Glomerular endothelial cell (primary cell): Measurements from ENCODE around the gene TRIM9. TPM values are rescaled to one million over a fixed set of nuclear protein-coding genes. Genes with fewer than 3 reads are reported as not detected.
"Not testable (repeated sequence)": the region's sequence is repeated elsewhere in the genome, so short reads cannot be mapped to it uniquely, and the experiment has no call there.

ENCODE experiments used
- DNase-seq: peaks from one replicate; pipeline ENCODE4 v3.0.0-alpha.2; 2011; ENCODE audit warnings: low read depth, low spot score; ENCODE audit errors: extremely low read depth
- total RNA-seq: library from RNA; depleted of rRNA; stranded (reverse); fragments of >200 nt; gene quantifications from 2 replicates; pipeline ENCODE4 v1.2.3, GENCODE V29; 2015

Gene TRIM9
- total RNA-seq, 1 donor from 2014 or later: 0.06 TPM

DNA sequence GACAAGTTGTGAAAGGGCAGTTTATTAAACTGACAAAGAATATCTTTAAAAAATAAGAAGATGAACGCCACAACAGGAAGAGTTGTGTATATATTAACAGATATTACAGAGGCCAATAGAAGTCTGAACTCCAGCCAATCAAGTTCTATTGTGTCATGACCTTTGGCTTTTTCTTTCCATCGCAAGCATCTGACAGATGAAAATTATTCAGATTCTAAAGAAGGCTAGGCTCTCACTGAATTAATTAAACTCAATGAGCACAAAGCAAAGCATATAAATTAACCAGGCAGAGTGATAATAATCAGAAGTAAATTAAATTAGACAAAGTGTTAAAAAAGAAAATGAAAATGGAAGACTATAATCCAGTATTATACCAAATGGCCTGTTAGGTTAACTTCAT, 88.6 kb downstream of the TRIM9 start:
- DNase-seq: no peak

DNA sequence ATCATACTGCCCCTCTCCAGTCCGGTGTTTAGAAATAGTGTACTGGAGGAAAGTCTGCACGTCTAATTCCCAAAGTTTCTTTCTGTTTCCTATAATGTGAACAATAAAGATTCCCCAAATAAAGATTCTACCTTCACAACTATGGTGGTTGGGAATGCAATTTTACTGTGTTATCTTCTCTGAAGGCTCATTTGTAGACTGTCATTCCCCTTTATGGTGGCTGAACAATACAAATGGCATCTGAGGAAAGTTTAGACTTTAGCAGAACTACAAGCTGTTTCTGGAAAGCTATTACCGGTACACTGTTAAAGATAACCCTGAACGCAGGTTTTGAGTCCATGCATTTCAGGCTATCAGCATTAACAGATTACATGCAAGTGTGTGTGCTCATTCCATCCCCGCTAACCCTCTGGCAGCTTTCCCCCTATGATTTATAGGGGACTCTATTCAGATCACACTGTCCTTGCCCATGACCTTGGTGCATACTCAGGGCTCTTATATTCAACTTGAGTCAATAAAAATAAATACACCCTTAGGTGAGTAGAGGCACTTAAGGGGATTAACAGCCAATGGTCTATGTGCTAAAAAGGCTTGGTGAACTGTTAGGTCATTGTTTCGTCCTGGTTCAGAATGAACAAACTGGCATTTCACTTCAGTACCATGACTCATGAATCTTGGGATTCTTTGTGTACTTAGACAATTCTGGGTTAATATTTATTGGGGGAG, 89.9 kb downstream of the TRIM9 start:
- DNase-seq: no peak

DNA sequence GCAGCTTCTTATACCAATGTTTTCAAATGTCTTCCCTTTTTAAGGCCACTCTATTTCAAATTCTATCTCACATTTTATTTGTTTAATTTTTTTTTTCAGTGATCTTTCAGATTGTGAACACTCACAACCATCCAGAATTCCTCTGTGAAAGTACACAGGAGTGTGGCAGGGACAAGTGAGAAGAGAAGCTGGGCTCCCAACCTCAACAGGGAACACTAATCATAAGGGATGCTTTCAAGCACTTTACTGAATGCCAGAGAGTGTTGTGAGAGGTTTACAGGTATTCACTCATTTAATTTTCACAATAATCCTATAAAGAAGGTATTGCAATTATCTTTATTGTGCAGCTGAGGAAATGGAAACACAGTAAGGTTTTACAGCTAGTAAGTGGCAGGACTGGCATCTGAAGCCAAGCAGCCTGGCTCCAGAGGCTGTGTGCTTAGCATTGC, 90.5 kb downstream of the TRIM9 start:
- DNase-seq: no peak

DNA sequence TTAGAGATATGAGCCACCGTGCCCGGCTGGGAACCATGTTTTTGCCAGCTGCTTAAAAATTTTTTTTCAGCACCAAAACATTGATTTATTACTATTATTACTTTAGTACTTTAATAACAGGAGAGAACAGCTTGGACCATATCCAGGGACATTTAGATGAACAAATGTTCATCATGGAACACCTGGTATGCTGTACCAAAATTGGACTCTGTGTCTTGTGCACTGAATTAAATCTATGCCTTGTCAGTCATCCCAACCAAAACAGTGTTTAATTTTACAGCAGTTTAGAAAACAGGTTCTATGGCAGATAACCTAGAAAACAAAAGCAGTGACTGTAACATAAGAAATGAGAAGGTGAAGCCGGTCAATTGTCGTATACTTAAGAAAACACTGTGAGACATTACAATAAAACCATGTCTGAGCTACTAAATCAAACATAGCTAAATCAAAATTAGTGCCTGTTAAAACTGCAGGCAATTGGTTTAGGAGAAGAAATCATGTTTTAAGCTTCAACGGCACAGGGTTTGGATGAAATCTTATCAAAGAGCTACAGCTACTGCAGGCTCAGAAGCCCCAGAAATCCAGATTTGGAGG, 92.4 kb downstream of the TRIM9 start:
- no peak for DNase-seq

DNA sequence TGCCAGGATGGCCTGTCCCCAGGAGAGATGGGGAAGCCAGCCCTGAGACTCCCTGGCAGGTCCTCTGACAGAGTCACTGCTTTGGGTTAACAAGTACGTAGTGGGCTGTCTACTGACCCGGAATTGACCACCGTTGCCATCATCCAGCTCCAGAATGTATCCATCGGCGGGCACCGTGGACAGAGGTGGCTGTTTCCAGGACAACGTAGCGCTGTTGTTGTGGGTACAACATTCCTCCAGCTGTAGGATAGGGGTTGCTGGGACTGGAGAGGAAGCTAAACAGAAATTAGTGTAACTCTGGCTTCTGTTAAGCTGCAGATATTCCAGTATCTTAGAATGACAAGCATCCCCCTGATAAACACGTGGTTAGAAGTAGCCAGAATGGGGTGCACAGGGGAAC, 94.3 kb downstream of the TRIM9 start:
- DNase-seq: no peak

DNA sequence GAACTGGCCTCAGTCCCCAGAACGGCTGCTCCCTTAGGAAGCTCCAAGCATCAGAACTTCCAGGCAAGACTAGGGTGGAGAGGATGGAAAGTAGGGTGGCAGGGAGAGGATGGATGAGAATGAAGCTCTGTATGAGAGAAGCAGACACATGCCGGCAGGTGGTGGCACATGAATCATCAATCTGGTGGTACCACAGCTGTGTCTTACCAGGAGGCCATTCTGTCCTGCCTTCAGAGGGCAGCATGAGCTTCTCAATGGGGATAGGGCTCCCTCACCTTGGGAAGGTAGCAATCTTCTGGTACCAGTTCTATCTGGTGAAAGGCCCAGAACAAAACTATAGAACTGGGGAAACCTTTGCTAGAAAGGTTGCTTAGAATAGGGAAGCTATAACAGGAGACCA, 95.2 kb downstream of the TRIM9 start:
- DNase-seq: no peak

DNA sequence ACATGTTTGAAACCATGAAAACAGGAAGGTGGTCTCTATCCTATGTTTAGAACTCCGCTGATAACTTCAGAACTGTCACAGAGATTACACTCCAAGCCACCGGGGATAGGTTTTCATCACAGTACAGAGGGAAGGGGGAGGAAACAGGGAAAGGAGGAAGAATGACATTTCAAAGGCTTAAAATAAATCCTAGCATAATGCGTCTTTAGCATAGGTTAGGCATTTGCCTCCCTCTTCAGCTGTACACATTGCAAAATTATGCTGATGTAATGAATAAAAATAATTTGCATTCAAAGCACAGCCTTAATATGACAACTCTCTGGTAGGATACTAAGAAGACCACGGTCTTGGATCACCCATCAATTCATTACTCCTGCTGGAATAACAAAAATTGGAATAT, 96.3 kb downstream of the TRIM9 start:
- no peak for DNase-seq

DNA sequence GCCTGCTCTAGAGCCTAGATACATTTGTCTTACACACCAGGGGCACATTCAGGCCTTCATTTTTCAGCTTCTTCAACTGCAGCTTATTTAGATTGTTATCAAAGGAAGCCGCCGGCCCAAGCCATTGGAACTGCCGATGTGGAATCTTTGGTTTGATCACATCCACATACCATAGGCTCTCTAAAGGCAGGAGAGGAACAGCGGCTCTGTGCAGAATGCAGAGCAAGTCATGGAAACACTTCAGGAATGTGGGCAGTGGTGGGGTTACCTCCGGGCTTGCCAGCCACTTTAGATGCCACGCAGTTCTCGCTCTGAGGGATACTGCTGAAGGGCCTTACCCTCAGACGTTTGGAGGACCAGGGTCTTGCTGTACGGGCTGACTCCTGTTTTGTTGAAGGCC, 97.2 kb downstream of the TRIM9 start:
- no peak for DNase-seq

DNA sequence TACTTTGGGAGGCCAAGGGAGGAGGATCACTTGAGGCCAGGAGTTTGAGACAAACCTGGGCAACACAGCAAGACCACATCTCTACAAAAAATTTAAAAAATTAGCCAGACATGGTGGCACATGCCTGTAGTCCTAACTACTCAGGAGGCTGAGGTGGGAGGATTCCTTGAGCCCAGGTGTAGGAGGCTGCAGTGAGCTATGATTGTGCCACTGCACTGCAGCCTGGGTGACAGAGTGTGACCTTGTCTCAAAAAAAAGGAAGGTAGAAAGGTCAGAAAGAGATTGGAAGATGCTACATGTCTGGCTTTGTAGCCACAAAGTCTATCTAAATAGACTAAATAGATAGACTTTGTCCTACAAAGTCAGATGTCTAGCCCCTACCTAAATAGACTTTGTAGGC, 100.7 kb downstream of the TRIM9 start:
- not testable (repeated sequence) for DNase-seq

DNA sequence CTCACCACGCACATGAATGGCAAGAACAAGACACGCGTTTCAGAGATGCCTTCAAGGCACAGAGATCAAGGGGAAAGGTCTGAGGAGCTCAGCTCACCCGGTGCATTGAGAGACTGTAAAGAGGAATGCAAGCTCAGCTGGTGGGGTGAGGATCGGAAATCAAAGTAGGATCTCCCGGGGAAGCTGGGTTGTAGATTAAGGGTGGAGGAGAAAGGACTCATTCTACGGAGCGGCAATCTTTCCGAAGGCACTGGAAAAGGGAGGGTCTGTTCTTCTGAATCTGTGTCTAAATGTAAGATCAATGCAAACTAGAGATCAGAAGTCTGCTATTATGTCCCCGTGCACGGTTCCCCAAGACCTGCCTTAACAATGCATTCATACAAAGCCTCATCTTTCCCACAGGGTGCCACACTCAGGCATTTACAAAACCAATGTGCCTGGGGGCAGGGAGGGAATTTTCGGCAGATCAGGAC, 109.0 kb downstream of the TRIM9 start:
- no peak for DNase-seq

DNA sequence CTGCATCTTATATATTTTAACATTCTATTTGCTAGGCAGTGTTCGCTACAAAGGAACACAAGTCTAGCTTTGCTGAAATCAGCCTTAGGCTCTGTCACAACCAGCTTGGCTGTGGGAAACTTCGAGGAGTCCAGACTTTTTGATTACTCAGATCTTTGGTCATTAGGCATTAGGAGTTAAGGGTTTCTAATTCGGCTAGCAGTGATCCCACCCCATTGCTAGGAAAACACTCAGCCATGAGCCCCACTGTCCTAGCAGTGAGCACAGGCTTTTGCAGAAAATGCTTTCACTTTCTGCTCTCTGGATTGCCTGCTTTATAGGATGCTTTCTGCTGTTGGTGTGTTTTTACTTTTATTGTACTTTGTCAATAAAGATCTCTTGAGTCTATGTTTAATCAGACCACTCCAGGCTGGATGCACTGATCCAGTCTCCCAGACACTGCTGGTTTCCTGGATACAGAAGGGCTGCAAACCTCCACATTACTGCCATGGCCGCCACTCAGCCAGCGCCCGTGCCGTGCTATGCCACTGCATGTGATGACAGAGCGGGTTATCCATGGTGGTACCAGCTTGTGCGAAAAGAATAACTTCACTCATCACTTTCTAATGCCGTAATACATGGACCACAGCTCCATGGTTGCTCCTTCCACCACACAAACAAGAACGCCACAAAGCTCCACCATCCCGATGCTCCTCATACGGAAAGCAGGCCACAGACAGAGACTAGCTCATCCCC, 109.6 kb downstream of the TRIM9 start:
- DNase-seq: no peak

DNA sequence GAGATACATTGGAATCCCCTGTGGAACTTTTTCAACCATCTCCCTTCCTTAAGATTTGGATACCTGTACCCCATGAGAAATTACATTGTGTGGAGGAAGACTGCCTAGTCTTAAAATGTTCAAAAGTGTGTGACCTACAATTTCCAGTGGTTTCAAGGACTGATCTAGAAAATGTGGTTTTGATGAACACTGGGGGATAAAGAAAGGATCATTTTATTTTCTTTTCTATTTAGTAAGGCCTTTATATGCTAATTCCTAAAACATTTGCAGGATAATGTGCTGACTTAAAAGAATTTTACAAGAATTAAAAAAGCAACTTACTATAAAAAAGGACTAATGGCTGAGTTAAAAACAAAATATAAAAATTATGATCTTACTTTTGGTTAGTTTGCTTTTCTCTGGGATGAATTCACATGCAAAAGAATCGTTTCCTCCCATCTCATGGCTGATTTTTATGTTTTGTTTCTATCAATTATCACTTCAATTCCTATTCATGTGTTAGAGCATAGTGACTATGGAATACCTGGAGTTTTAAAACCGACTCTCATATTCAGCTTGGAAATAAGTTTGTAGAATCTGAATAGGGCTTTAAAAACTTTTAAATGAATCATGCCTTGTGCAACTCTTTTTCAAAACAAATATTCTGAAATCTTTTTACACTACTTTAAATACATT, 110.7 kb downstream of the TRIM9 start:
- DNase-seq: no peak

DNA sequence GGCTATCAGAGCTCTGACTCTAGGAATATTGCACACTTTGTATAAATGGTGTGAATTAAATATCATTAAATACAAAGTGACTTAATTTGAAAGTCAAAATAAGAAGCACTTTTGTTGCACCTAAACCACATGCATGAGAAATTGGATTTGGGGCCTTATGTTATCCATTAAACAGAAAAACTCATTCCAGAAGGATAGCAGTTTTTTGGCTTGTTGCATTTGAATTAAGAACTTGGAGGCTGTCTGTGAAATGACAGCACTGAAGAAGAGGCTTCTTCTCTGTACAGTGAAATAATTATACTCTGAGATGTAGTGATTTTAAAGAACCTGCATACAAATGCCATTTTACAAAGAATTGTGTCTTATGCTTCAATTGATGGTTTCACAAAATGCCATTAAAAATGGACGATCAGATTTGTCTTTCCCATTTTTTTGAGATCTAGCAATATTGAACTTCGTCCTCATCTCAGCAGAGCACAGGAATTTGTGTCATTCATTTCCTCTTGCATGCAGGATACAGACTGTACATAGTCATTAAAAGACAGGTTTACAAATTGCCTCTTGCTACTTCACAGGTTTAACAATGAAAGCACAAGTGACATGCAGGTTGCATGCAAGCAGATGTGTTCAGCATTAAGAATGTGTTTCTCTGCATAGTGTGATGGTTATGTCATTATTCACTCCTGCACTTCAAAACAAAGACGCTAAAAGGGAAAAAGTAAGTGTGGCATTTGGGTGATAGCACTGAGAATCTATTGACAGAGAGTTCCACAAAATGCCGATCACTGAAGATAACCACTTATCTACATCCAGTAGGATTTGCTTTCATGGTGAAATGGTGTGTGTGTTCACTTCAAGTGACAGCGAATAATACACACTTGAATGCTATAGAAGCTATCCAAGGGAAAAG, 114.7 kb downstream of the TRIM9 start:
- DNase-seq: no peak

DNA sequence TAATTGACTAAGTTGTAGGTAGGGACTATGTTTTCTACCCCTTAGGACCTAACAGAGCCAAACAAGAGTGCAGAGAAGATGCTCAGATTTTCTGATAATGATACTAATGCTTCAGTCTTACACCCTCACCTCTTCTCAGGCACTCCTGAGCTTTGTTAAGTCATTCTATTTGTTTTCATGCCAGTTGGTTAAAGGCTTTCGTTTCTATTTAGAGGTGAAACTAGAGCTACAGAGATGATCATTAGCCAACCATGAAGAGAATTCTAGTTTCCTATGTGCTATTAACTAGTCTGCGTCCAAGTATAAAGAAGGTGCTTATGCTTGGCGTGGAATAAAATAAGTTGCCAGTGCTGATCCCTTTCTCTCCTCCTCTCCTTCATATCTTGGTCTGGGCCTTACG, 116.0 kb downstream of the TRIM9 start:
- DNase-seq: no peak

DNA sequence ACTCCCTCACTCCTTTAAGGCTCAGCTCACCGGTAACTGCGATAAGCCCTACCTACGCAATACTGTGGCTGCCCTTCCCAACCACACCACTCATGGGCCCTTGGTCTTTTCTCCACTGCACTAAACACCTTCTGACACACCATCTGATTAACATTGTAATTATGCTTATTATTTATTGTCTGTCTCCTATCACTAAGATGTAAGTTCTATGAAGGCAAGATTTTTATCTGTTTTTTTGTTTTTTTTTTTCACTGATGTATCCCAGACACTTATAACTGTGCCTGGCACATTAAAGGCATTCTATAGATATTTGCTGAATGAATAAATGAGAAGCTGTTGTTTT, 116.4 kb downstream of the TRIM9 start:
- DNase-seq: no peak

DNA sequence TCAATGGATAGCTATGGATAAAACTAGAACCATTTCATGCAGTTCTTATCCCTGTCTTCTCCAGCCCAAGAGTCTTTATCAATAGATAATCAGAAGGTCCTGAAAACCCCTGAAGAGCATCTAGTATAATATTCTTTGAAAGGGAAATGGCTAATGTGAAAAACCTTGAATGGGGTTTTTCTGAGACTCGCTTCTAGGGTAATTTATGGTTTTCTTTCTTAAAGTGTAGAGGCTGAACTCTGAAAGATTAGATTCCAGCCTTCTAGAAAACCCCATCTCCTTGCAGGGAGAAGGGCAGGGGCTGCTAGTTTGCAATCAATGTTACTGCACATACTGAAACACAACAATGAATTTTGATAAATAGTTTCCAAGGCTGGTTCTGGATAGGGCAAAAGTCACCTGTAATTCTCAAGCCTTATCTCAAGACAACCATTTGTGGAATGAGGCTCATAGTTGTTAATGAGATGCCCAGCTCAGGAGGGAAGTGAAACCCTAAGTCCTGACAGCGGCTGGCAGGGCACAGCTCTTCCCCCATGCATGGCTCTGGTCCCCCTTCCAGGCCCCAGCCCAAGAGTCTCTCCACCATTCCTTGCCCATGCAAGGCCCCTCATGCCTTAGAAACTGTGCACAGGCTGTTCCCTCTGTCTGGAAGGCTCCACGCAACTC, 116.9 kb downstream of the TRIM9 start:
- no peak for DNase-seq

DNA sequence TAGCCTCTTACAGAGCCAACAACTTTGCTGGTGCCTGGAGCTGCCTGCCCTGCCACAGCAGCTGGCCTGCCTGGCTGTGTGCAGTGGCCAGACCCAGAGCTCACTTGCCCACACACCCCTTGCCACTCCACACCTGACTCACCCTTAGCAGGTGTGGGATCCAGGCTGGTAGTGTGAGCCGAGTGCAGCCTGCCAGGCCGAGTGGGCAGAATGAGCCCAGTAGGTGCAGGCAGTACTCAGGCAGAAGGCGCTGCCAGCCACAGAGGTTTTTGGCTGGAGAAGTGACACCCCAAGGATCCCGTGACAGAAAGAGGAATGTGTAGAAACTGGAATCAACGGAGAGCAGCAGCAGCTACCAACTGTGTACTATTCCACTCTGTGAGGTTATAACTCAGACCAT, 120.8 kb downstream of the TRIM9 start:
- no peak for DNase-seq

DNA sequence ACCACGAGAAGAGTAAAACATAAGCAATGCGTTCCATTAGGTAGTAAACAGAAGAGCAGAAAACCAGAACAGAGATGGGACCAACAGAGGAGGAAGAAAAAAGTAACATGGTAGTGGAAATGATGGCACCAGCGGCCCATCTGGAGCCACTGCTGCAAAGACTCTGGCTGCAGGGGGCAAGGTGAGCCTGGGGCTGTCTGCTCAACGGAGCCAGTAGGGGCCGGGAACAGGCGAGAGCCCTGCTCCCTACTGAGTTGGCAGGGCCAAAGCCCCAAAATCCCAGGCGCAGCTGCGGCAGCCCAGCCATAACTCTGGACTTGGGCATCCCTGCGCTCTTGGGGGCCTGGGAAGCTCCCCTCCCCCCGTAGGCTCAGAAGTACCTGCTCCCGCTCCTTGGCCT, 122.2 kb downstream of the TRIM9 start:
- no peak for DNase-seq

DNA sequence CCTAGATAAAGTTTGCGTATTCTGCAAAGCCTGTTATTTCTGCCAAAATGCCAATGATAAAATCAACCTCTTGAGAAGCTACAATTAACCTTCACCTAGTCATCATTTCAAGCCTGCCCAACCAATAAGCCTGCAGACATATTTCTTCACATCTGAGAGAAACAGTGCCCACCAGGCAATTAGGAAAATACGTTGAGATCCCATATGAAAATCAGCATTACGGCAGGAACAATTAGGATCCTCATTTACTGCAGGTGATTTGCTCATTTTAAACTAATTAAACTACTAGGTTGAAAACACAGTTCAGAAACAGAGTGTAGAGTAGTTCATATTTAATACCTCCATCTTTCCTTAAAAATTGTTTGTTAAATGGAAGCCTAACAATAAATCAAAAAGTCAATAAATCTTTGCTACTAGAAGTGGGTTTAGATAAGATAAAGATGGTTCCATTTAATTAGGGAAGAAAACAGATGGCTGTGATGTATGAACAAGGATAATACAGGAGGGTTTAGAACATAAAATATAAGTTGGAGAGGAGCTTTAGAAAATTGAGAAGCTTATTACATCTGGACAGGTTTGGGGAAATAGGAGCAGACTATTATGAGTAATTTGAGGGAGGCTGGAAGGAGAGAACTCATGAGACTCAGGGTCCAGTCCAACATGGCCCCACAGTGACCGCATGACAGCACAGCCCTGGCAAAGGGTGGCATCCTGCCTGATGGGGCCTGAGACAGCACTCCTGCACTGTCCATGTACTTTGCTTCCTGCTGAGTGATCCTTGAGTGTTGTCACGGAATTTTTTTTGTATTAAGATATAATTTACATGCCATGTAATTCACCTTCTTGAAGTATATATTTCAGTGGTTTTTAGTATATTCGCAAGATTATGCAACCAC, 123.8 kb downstream of the TRIM9 start:
- no peak for DNase-seq
